ENCODE results near the gene CCDC24.

Gene CCDC24

GRCh38 chr1:43963006-43963405 is 28.4 kb upstream of the CCDC24 start:
- DNase-seq (ENCODE audit: low read depth in 1 of 2, low spot score in 1 of 2), result no peak

GRCh38 chr1:43963890-43964289 is 27.5 kb upstream of the CCDC24 start:
- no peak for DNase-seq (ENCODE audit: low read depth in 1 of 2, low spot score in 1 of 2)

GRCh38 chr1:43965316-43965715 is 26.1 kb upstream of the CCDC24 start:
- DNase-seq (ENCODE audit: low read depth in 1 of 2, low spot score in 1 of 2), result no peak

GRCh38 chr1:43968348-43968948 is 23.0 kb upstream of the CCDC24 start:
- DNase-seq (ENCODE audit: low read depth in 1 of 2, low spot score in 1 of 2), result no peak

GRCh38 chr1:43969416-43969745 is 22.0 kb upstream of the CCDC24 start:
- DNase-seq (ENCODE audit: low read depth in 1 of 2, low spot score in 1 of 2), result no peak

- DNase-seq (ENCODE audit: low read depth in 1 of 2, low spot score in 1 of 2), result peak; percentile 85 to 89
Observed at GRCh38 chr1:43969746-43970466, 21.5 kb upstream of the CCDC24 start, which contains the start of gene DPH2. Gene DPH2 (plus strand): TSS chr1:43970010. CDS start chr1:43970176, 166 bp downstream.

GRCh38 chr1:43970502-43970901 is 20.9 kb upstream of the CCDC24 start:
- DNase-seq (ENCODE audit: low read depth in 1 of 2, low spot score in 1 of 2), result no peak

GRCh38 chr1:43970911-43971310 is 20.5 kb upstream of the CCDC24 start:
- DNase-seq (ENCODE audit: low read depth in 1 of 2, low spot score in 1 of 2), result no peak

GRCh38 chr1:43971336-43971980 is 19.9 kb upstream of the CCDC24 start:
- DNase-seq (ENCODE audit: low read depth in 1 of 2, low spot score in 1 of 2), result no peak

- no peak for DNase-seq (ENCODE audit: low read depth in 1 of 2, low spot score in 1 of 2)
Observed at GRCh38 chr1:43973981-43974442, 17.4 kb upstream of the CCDC24 start.

- peak; percentile 82 to 94 for DNase-seq (ENCODE audit: low read depth in 1 of 2, low spot score in 1 of 2)
Observed at GRCh38 chr1:43974443-43975248, 16.8 kb upstream of the CCDC24 start, which contains the start of gene ATP6V0B. Gene ATP6V0B (plus strand): TSS chr1:43974960. CDS start chr1:43975041, 81 bp downstream.

GRCh38 chr1:43975249-43975961 is 16.0 kb upstream of the CCDC24 start:
- DNase-seq (ENCODE audit: low read depth in 1 of 2, low spot score in 1 of 2), result no peak

GRCh38 chr1:43976045-43976444 is 15.4 kb upstream of the CCDC24 start:
- no peak for DNase-seq (ENCODE audit: low read depth in 1 of 2, low spot score in 1 of 2)

GRCh38 chr1:43976890-43977289 is 14.5 kb upstream of the CCDC24 start:
- no peak for DNase-seq (ENCODE audit: low read depth in 1 of 2, low spot score in 1 of 2)

- DNase-seq (ENCODE audit: low read depth in 1 of 2, low spot score in 1 of 2), result no peak
Observed at GRCh38 chr1:43977376-43978263, 13.8 kb upstream of the CCDC24 start.

- DNase-seq (ENCODE audit: low read depth in 1 of 2, low spot score in 1 of 2), result no peak
Observed at GRCh38 chr1:43978264-43978550, 13.2 kb upstream of the CCDC24 start.

- DNase-seq (ENCODE audit: low read depth in 1 of 2, low spot score in 1 of 2), result no peak
Observed at GRCh38 chr1:43978551-43979260, 12.7 kb upstream of the CCDC24 start, which contains the start of gene B4GALT2. Gene B4GALT2 (plus strand): TSS chr1:43979210. CDS start chr1:43981161, 1,951 bp downstream.

- no peak for DNase-seq (ENCODE audit: low read depth in 1 of 2, low spot score in 1 of 2)
Observed at GRCh38 chr1:43979261-43979527, 12.2 kb upstream of the CCDC24 start.

GRCh38 chr1:43979528-43980254 is 11.7 kb upstream of the CCDC24 start:
- no peak for DNase-seq (ENCODE audit: low read depth in 1 of 2, low spot score in 1 of 2)

All from stimulated activated CD4-positive, alpha-beta T cell treated with anti-CD3 and anti-CD28 coated beads, Interleukin-15, amount 100 ng/mL, for 1 hour (primary cell).